NCI-H1417 (cell line): Measurements from ENCODE around the gene KIRREL3.

Source experiments
- DNase-seq, 3 experiments: peaks; one replicate each; lab custom pipeline; 2025; lab: John Stamatoyannopoulos, UW

Gene KIRREL3

GRCh38 chr11:126997196-126997595, 3.4 kb downstream of the KIRREL3 start:
- peak in 1 of 3 experiments; percentile 35 for DNase-seq

GRCh38 chr11:126996036-126996804, 4.3 kb downstream of the KIRREL3 start:
- DNase-seq = peak in 1 of 3 experiments; percentile 12

GRCh38 chr11:126993599-126993998, 7.0 kb downstream of the KIRREL3 start:
- no peak for DNase-seq

GRCh38 chr11:126992804-126993111, 7.8 kb downstream of the KIRREL3 start:
- no peak for DNase-seq

- DNase-seq = no peak
Measured at GRCh38 chr11:126992065-126992803, 8.3 kb downstream of the KIRREL3 start.

- DNase-seq = no peak
Measured at GRCh38 chr11:126991596-126991995, 9.0 kb downstream of the KIRREL3 start.

GRCh38 chr11:126990716-126991480, 9.7 kb downstream of the KIRREL3 start:
- DNase-seq = no peak

- peak; percentile 68 to 86 (median 75) for DNase-seq
Measured at GRCh38 chr11:126989942-126990715, 10.4 kb downstream of the KIRREL3 start.

GRCh38 chr11:126988655-126989054, 11.9 kb downstream of the KIRREL3 start:
- DNase-seq = no peak

GRCh38 chr11:126981635-126982034, 18.9 kb downstream of the KIRREL3 start:
- DNase-seq = no peak

- peak in 2 of 3 experiments; percentile 77 to 99 for DNase-seq
Measured at GRCh38 chr11:126978911-126979310, 21.7 kb downstream of the KIRREL3 start.

GRCh38 chr11:126978165-126978564, 22.4 kb downstream of the KIRREL3 start:
- no peak for DNase-seq

GRCh38 chr11:126973051-126973450, 27.5 kb downstream of the KIRREL3 start:
- DNase-seq = no peak

GRCh38 chr11:126971305-126971704, 29.3 kb downstream of the KIRREL3 start:
- DNase-seq = no peak

- DNase-seq = peak in 1 of 3 experiments; percentile 28
Measured at GRCh38 chr11:126969865-126970479, 30.6 kb downstream of the KIRREL3 start.

GRCh38 chr11:126968915-126969314, 31.7 kb downstream of the KIRREL3 start:
- peak in 1 of 3 experiments; percentile 21 for DNase-seq

GRCh38 chr11:126965331-126965730, 35.2 kb downstream of the KIRREL3 start:
- DNase-seq = no peak

- DNase-seq = no peak
Measured at GRCh38 chr11:126963603-126964363, 36.8 kb downstream of the KIRREL3 start.

- no peak for DNase-seq
Measured at GRCh38 chr11:126963115-126963514, 37.5 kb downstream of the KIRREL3 start.

- DNase-seq = no peak
Measured at GRCh38 chr11:126959700-126960099, 40.9 kb downstream of the KIRREL3 start.

- peak in 1 of 3 experiments; percentile 28 for DNase-seq
Measured at GRCh38 chr11:126956635-126957034, 43.9 kb downstream of the KIRREL3 start.
